Endothelial cell of umbilical vein (primary cell): ENCODE data around the gene FBXO4. TPM values are rescaled to one million over a fixed set of nuclear protein-coding genes. Genes with fewer than 3 reads are reported as not detected.

Source experiments
- BruUV-seq: library from RNA; stranded (reverse); fragments of 400-500 nt; replicated peaks from 2 replicates; lab custom pipeline; 2021; lab: Mats Ljungman, UMichigan
- CTCF ChIA-PET: fragments of 300-600, 350-600 bp; sonication (Branson Sonifier 250); formaldehyde crosslinking; loops from one replicate; lab custom pipeline; 2021; ENCODE audit warnings: antibody characterized with exemption, inconsistent platforms; lab: Charles Lee
- POLR2A ChIA-PET: fragments of 300-600, 350-600 bp; sonication (Branson Sonifier 250); formaldehyde crosslinking; loops from one replicate; lab custom pipeline; 2021; ENCODE audit warnings: antibody characterized with exemption, inconsistent platforms; lab: Charles Lee
- DNase-seq: peaks from one replicate; pipeline ENCODE4 v3.0.0-alpha.2; 2011; ENCODE audit warnings: low read depth, low spot score
- FAIRE-seq: peaks from 2 replicates; lab custom pipeline; 2011; peaks lifted over from hg19 to GRCh38; lab: Jason Lieb, UNC
- H2AFZ ChIP-seq: 2 replicates; pipeline ENCODE4 v1.6.0; 2012; ENCODE audit warnings: low read depth, low read length, control low read depth, inconsistent platforms
- H3K27ac ChIP-seq: 2 replicates; pipeline ENCODE4 v1.5.1; 2011; ENCODE audit warnings: low read depth, mild to moderate bottlenecking, control low read depth, low read length, moderate library complexity; ENCODE audit not compliant: insufficient read depth
- H3K27me3 ChIP-seq, 2 experiments: 2 replicates each; pipeline versions ENCODE4 v1.6.0 to v1.6.1; 2011; ENCODE audit warnings: low read length in 2 of 2, mixed read lengths in 1 of 2; ENCODE audit not compliant: control insufficient read depth in 2 of 2, insufficient read depth in 2 of 2
- H3K36me3 ChIP-seq, 2 experiments: 2 replicates in 1 of 2; 3 replicates in 1 of 2; pipeline ENCODE4 v1.5.1; 2011; ENCODE audit warnings: low read length in 2 of 2, mild to moderate bottlenecking in 1 of 2, moderate library complexity in 1 of 2; ENCODE audit not compliant: control insufficient read depth in 2 of 2, insufficient read depth in 2 of 2; ENCODE audit errors: extremely low read depth in 1 of 2
- H3K4me1 ChIP-seq: 3 replicates; pipeline ENCODE4 v1.5.1; 2011; ENCODE audit warnings: mild to moderate bottlenecking, low read length; ENCODE audit not compliant: control insufficient read depth, insufficient read depth; ENCODE audit errors: extremely low read depth
- H3K4me2 ChIP-seq: 2 replicates; pipeline ENCODE4 v1.6.1; 2011; ENCODE audit warnings: low read length, control low read depth, mixed read lengths; ENCODE audit not compliant: insufficient read depth
- H3K4me3 ChIP-seq, 3 experiments: fragments of 200-600 bp in 1 of 3; sonication (generic), shearing (Covaris generic) in 1 of 3; replicated peaks in 1 of 3; 2 replicates each; pipeline ENCODE4 v1.5.1; 2011 to 2016; ENCODE audit warnings: control low read depth in 3 of 3, low read length in 3 of 3, mild to moderate bottlenecking in 2 of 3, inconsistent platforms in 1 of 3, low read depth in 1 of 3, moderate library complexity in 1 of 3; ENCODE audit not compliant: insufficient read depth in 1 of 3
- H3K79me2 ChIP-seq: 2 replicates; pipeline ENCODE4 v1.6.0; 2012; ENCODE audit warnings: low read length, inconsistent platforms; ENCODE audit not compliant: control insufficient read depth, insufficient read depth
- H3K9ac ChIP-seq: replicated peaks from 2 replicates; pipeline ENCODE3; 2011; ENCODE audit warnings: low read length, control low read depth; ENCODE audit not compliant: insufficient read depth; ENCODE audit errors: extremely low read depth
- H3K9me1 ChIP-seq: replicated peaks from 3 replicates; pipeline ENCODE4 v1.6.0; 2011; ENCODE audit warnings: mild to moderate bottlenecking, low read length; ENCODE audit not compliant: control insufficient read depth, insufficient read depth; ENCODE audit errors: extremely low read depth
- H3K9me3 ChIP-seq: replicated peaks from 2 replicates; pipeline ENCODE4 v1.5.1; 2012; ENCODE audit warnings: low read length, inconsistent platforms; ENCODE audit not compliant: control insufficient read depth, insufficient read depth
- H4K20me1 ChIP-seq: replicated peaks from 2 replicates; pipeline ENCODE3; 2011; ENCODE audit warnings: mild to moderate bottlenecking, low read length; ENCODE audit not compliant: control insufficient read depth, insufficient read depth; ENCODE audit errors: extremely low read depth
- CTCF ChIP-seq, 2 donors: IDR thresholded peaks; 1 replicate in 1 of 2; 2 replicates in 1 of 2; pipeline ENCODE4 v1.5.1; 2011; ENCODE audit warnings: low read length in 2 of 2, mild to moderate bottlenecking in 2 of 2, moderate library complexity in 2 of 2, control low read depth in 1 of 2, inconsistent platforms in 1 of 2, low read depth in 1 of 2; ENCODE audit not compliant: insufficient read depth in 1 of 2; ENCODE audit errors: extremely low read depth in 1 of 2
- EZH2 ChIP-seq: IDR thresholded peaks from 2 replicates; pipeline ENCODE4 v1.6.1; 2012; ENCODE audit warnings: borderline replicate concordance, low read depth, mild to moderate bottlenecking, moderate library complexity, low read length, inconsistent platforms; ENCODE audit not compliant: severe bottlenecking
- FOS ChIP-seq: IDR thresholded peaks from 2 replicates; pipeline ENCODE4 v1.6.1; 2011; ENCODE audit warnings: mild to moderate bottlenecking, low read length, moderate library complexity, borderline replicate concordance; ENCODE audit not compliant: insufficient read depth
- GATA2 ChIP-seq: IDR thresholded peaks from 2 replicates; pipeline ENCODE4 v1.7.0; 2011; ENCODE audit warnings: low read depth, mild to moderate bottlenecking, moderate library complexity, mixed read lengths, low read length; ENCODE audit not compliant: insufficient read length, insufficient read depth
- JUN ChIP-seq: IDR thresholded peaks from 2 replicates; pipeline ENCODE4 v1.6.1; 2011; ENCODE audit warnings: borderline replicate concordance, low read depth; ENCODE audit not compliant: insufficient read length, insufficient read depth
- MYC ChIP-seq: IDR thresholded peaks from one replicate; pipeline ENCODE4 v1.6.1; 2011; ENCODE audit warnings: mild to moderate bottlenecking, low read depth, low read length
- POLR2A ChIP-seq: IDR thresholded peaks from 2 replicates; pipeline ENCODE4 v1.6.1; 2012; ENCODE audit warnings: low read depth, mild to moderate bottlenecking, control low read depth, low read length
- POLR2AphosphoS5 ChIP-seq: IDR thresholded peaks from 2 replicates; pipeline ENCODE4 v1.6.1; 2012; ENCODE audit warnings: low read depth, mild to moderate bottlenecking, control low read depth, low read length, moderate library complexity; ENCODE audit not compliant: insufficient read depth
- dilution Hi-C: fragments of 300-500 bp; cut with MboI; formaldehyde crosslinking; loops from one replicate; pipeline ENCODE4 v1.15.0; 2019; ENCODE audit warnings: low sequenced_read_pairs; ENCODE audit not compliant: extremely low pct_ligation_motif_present
- intact Hi-C: fragments of 100-400 bp; cut with micrococcal nuclease; formaldehyde crosslinking; loops from one replicate; pipeline ENCODE4 v1.10.0; 2022
- polyA plus RNA-seq, 4 experiments: library from polyadenylated mRNA; depleted of rRNA in 3 of 4; stranded (reverse) in 3 of 4; unstranded in 1 of 4; fragments of >200 nt; gene quantifications; 2 replicates each; pipeline versions ENCODE4 v1.2.1 to v1.2.3, GENCODE V29; 2011 to 2012; ENCODE audit warnings: missing spikeins in 1 of 4
- total RNA-seq: library from RNA; stranded (reverse); gene quantifications from 2 replicates; pipeline ENCODE4 v1.2.3, GENCODE V29; 2021
- TF ChIP-seq, protein P1 (sequence below): IDR thresholded peaks from 2 replicates; pipeline ENCODE4 v1.6.1; 2011; ENCODE audit not compliant: insufficient read depth, insufficient read length

The FBXO4 gene
- total and polyA plus RNA-seq, 2 donors (not counting 3 experiments of a cell fraction or from before 2014, with no cell fraction given): 4.4 to 7.7 TPM

DNA sequence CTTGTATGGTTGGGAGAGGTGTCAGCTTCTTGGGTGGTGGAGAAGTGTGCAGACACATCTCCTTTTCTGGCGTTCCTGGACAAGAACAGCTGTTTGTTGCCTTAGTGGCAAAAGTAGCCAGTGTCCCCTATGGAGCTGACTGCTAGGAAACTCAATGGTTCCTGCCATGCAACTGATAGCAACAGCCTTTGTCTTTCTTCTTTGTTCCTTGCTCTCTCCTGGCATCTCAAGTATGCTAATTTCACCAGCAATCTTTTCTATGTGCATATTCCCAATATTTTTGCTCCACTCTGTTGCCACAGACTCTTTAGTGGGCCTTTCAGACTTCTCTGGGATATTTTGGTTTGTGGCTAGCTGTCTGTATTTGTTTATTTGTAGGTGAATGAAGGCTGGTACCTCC, 36.7 kb downstream of the FBXO4 start:
- ChIA-PET POLR2A (no interaction called here), CTCF (no interaction called here)
- Histone ChIP-seq H4K20me1 (no peaks in the 10 kb centered on the region), H3K9me3 (no peaks in the 10 kb centered on the region), H3K4me3 (no peak overlapping the region), H3K4me1 (no peaks in the 10 kb centered on the region), H3K9me1 (no peaks in the 10 kb centered on the region), H3K9ac (no peak overlapping the region), H3K4me2 (no peak overlapping the region), H3K27me3 (no peaks in the 10 kb centered on the region), H3K27ac (no peak overlapping the region), H3K79me2 (no peaks in the 10 kb centered on the region), H3K36me3 (no peaks in the 10 kb centered on the region), H2AFZ (no peak overlapping the region)
- DNase-seq (no peak), FAIRE-seq (no peak)
- BruUV-seq: no TSS peak
- TF ChIP-seq EZH2: no peak
- no peak for TF ChIP-seq POLR2AphosphoS5
- TF ChIP-seq MYC: no peak
- TF ChIP-seq CTCF (IDR thresholded peaks at IDR 0.05; ENCODE audit: extremely low read depth in 1 of 2, insufficient read depth in 1 of 2, low read depth in 1 of 2, low read length in 2 of 2): no peak
- TF ChIP-seq, protein P1, sequence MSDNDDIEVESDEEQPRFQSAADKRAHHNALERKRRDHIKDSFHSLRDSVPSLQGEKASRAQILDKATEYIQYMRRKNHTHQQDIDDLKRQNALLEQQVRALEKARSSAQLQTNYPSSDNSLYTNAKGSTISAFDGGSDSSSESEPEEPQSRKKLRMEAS: no peak
- no peak for TF ChIP-seq JUN
- TF ChIP-seq POLR2A: no peak
- no peak for TF ChIP-seq FOS
- TF ChIP-seq GATA2: no peak
- dilution Hi-C loops (no loop called here), intact Hi-C loops (no loop called here)
